H9 (cell line): ENCODE measurements around the gene PHTF2. TPM values are rescaled to one million over a fixed set of nuclear protein-coding genes. Genes with fewer than 3 reads are reported as not detected.

Experiments
- DNase-seq: peaks from one replicate; pipeline ENCODE4 v3.0.0-alpha.2; 2017
- H2AFZ ChIP-seq: one replicate; pipeline ENCODE4 v1.6.1; 2013; ENCODE audit warnings: mild to moderate bottlenecking, low read length, control low read depth, moderate library complexity
- H2AK5ac ChIP-seq: 2 replicates; pipeline ENCODE4 v1.6.1; 2013; ENCODE audit warnings: low read length, control low read depth, mixed read lengths; ENCODE audit not compliant: insufficient read length
- H2BK120ac ChIP-seq: one replicate; pipeline ENCODE4 v1.6.1; 2013; ENCODE audit warnings: low read depth, mild to moderate bottlenecking, low read length, control low read depth, inconsistent platforms; ENCODE audit not compliant: poor library complexity, severe bottlenecking
- H2BK12ac ChIP-seq: 2 replicates; pipeline ENCODE4 v1.6.1; 2013; ENCODE audit warnings: low read length, control low read depth, mixed read lengths, low read depth; ENCODE audit not compliant: insufficient read length
- H2BK15ac ChIP-seq: 2 replicates; pipeline ENCODE4 v1.6.1; 2013; ENCODE audit warnings: low read depth, low read length, control low read depth
- H2BK20ac ChIP-seq: one replicate; pipeline ENCODE4 v1.6.1; 2013; ENCODE audit warnings: low read depth, mild to moderate bottlenecking, low read length, control low read depth, inconsistent platforms; ENCODE audit not compliant: poor library complexity, severe bottlenecking
- H2BK5ac ChIP-seq: 2 replicates; pipeline ENCODE4 v1.6.1; 2013; ENCODE audit warnings: low read length, control low read depth, mixed read lengths; ENCODE audit not compliant: insufficient read length
- H3K14ac ChIP-seq: 2 replicates; pipeline ENCODE4 v1.6.1; 2013; ENCODE audit warnings: low read length, control low read depth; ENCODE audit not compliant: insufficient read depth
- H3K18ac ChIP-seq: 2 replicates; pipeline ENCODE4 v1.6.1; 2013; ENCODE audit warnings: low read depth, mild to moderate bottlenecking, mixed read lengths, low read length, control low read depth; ENCODE audit not compliant: insufficient read length
- H3K23ac ChIP-seq: 2 replicates; pipeline ENCODE4 v1.6.1; 2013; ENCODE audit warnings: low read length, control low read depth, mixed read lengths, low read depth; ENCODE audit not compliant: insufficient read length
- H3K23me2 ChIP-seq: 2 replicates; pipeline ENCODE4 v1.6.1; 2013; ENCODE audit warnings: low read depth, mild to moderate bottlenecking, mixed read lengths, low read length, control low read depth; ENCODE audit not compliant: insufficient read length, poor library complexity, severe bottlenecking
- H3K27ac ChIP-seq: 2 replicates; pipeline ENCODE4 v1.5.1; 2013; ENCODE audit warnings: low read length, control low read depth, mixed read lengths, low read depth; ENCODE audit not compliant: insufficient read length
- H3K27me3 ChIP-seq: 2 replicates; pipeline ENCODE4 v1.6.1; 2013; ENCODE audit warnings: low read length, control low read depth, inconsistent platforms; ENCODE audit not compliant: insufficient read depth
- H3K4ac ChIP-seq: 2 replicates; pipeline ENCODE4 v1.6.1; 2013; ENCODE audit warnings: low read depth, mild to moderate bottlenecking, control low read depth, inconsistent platforms, low read length, moderate library complexity
- H3K4me1 ChIP-seq: 2 replicates; pipeline ENCODE4 v1.6.1; 2013; ENCODE audit warnings: low read length, control low read depth, inconsistent platforms; ENCODE audit not compliant: insufficient read depth
- H3K4me2 ChIP-seq: 2 replicates; pipeline ENCODE4 v1.6.1; 2013; ENCODE audit warnings: low read length, control low read depth, mixed read lengths; ENCODE audit not compliant: insufficient read length, insufficient read depth
- H3K56ac ChIP-seq: 2 replicates; pipeline ENCODE4 v1.6.1; 2013; ENCODE audit warnings: low read depth, mild to moderate bottlenecking, mixed read lengths, low read length, control low read depth; ENCODE audit not compliant: insufficient read length
- H3K79me1 ChIP-seq: 2 replicates; pipeline ENCODE4 v1.6.1; 2013; ENCODE audit warnings: low read depth, mild to moderate bottlenecking, moderate library complexity, low read length, control low read depth, inconsistent platforms; ENCODE audit not compliant: insufficient read depth, poor library complexity, severe bottlenecking
- H3K79me2 ChIP-seq: 2 replicates; pipeline ENCODE4 v1.6.1; 2013; ENCODE audit warnings: low read length, control low read depth, inconsistent platforms; ENCODE audit not compliant: insufficient read depth
- H3K9ac ChIP-seq: 2 replicates; pipeline ENCODE4 v1.6.1; 2013; ENCODE audit warnings: low read length, control low read depth, mixed read lengths; ENCODE audit not compliant: insufficient read length; ENCODE audit errors: extremely low read depth
- H3K9me3 ChIP-seq: one replicate; pipeline ENCODE4 v1.6.1; 2013; ENCODE audit warnings: low read depth, low read length, inconsistent platforms; ENCODE audit not compliant: control insufficient read depth
- H3T11ph ChIP-seq: one replicate; pipeline ENCODE4 v1.6.1; 2013; ENCODE audit warnings: mild to moderate bottlenecking, low read length, control low read depth, inconsistent platforms
- H4K20me1 ChIP-seq: one replicate; pipeline ENCODE4 v1.6.1; 2013; ENCODE audit not compliant: control insufficient read depth, insufficient read length, insufficient read depth
- H4K5ac ChIP-seq: 2 replicates; pipeline ENCODE4 v1.6.1; 2013; ENCODE audit warnings: low read depth, mild to moderate bottlenecking, mixed read lengths, low read length, control low read depth; ENCODE audit not compliant: insufficient read length
- H4K8ac ChIP-seq: replicated peaks from 2 replicates; pipeline ENCODE4 v1.6.1; 2013; ENCODE audit warnings: low read length, control low read depth, mixed read lengths, low read depth; ENCODE audit not compliant: insufficient read length
- H4K91ac ChIP-seq: 2 replicates; pipeline ENCODE4 v1.6.1; 2013; ENCODE audit warnings: low read depth, mild to moderate bottlenecking, moderate library complexity, mixed read lengths, low read length, control low read depth; ENCODE audit not compliant: insufficient read length
- H3K27ac Mint-ChIP-seq, 3 experiments: 2 replicates in 2 of 3; 3 replicates in 1 of 3; pipeline ENCODE4 v1.8.0; 2020 to 2021; ENCODE audit warnings: mixed read lengths in 3 of 3, mild to moderate bottlenecking in 1 of 3, moderate library complexity in 1 of 3
- H3K27me3 Mint-ChIP-seq: 2 replicates; pipeline ENCODE4 v1.8.0; 2021; ENCODE audit warnings: low read depth, mild to moderate bottlenecking, moderate library complexity, mixed read lengths
- H3K36me3 Mint-ChIP-seq, 3 experiments: 2 replicates in 2 of 3; 3 replicates in 1 of 3; pipeline ENCODE4 v1.8.0; 2020 to 2021; ENCODE audit warnings: low read depth in 3 of 3, mixed read lengths in 3 of 3; ENCODE audit not compliant: insufficient read depth in 1 of 3
- H3K4me1 Mint-ChIP-seq, 2 experiments: 2 replicates each; pipeline ENCODE4 v1.8.0; 2020; ENCODE audit warnings: mixed read lengths in 2 of 2
- H3K4me3 Mint-ChIP-seq, 2 experiments: 2 replicates in 1 of 2; 3 replicates in 1 of 2; pipeline ENCODE4 v1.8.0; 2020 to 2021; ENCODE audit warnings: mild to moderate bottlenecking in 2 of 2, mixed read lengths in 2 of 2, moderate library complexity in 1 of 2
- H3K9me3 Mint-ChIP-seq, 2 experiments: 2 replicates in 1 of 2; 3 replicates in 1 of 2; pipeline ENCODE4 v1.8.0; 2020; ENCODE audit warnings: mild to moderate bottlenecking in 2 of 2, mixed read lengths in 2 of 2, moderate library complexity in 1 of 2
- WGBS: extraction: QIAGEN DNeasy Blood & Tissue Kit; methylation state at CpG from one replicate; pipeline ENCODE4 v1.1.7; 2013; ENCODE audit warnings: missing lambda C conversion rate, low lambda C conversion rate, mixed read lengths; ENCODE audit not compliant: insufficient read length; ENCODE audit errors: extremely low coverage; 5-methylcytosine and 5-hydroxymethylcytosine counted together
- long read RNA-seq: library from polyadenylated mRNA; unstranded; transcript quantifications from one replicate; pipeline ENCODE4 v2.0.0, GENCODE V29; 2020
- total RNA-seq: library from RNA; stranded (reverse); gene quantifications from 2 replicates; pipeline ENCODE4 v1.2.1, GENCODE V29; 2021
- TF ChIP-seq, protein P1 (sequence below): fragments of 200-600 bp; sonication (generic); conservative IDR thresholded peaks from 3 replicates; pipeline ENCODE4 v1.8.0; 2021; ENCODE audit warnings: antibody characterized with exemption, mild to moderate bottlenecking

Gene PHTF2
- 16.2 and 17.0 TPM in 2 replicates for total RNA-seq
- long read RNA-seq, full-length matches to known transcripts: 26 of 57 reads
- long read RNA-seq, partial matches to known transcripts: 19 of 57 reads
- long read RNA-seq, other reads (novel, unspliced or antisense): 12 of 57 reads

DNA sequence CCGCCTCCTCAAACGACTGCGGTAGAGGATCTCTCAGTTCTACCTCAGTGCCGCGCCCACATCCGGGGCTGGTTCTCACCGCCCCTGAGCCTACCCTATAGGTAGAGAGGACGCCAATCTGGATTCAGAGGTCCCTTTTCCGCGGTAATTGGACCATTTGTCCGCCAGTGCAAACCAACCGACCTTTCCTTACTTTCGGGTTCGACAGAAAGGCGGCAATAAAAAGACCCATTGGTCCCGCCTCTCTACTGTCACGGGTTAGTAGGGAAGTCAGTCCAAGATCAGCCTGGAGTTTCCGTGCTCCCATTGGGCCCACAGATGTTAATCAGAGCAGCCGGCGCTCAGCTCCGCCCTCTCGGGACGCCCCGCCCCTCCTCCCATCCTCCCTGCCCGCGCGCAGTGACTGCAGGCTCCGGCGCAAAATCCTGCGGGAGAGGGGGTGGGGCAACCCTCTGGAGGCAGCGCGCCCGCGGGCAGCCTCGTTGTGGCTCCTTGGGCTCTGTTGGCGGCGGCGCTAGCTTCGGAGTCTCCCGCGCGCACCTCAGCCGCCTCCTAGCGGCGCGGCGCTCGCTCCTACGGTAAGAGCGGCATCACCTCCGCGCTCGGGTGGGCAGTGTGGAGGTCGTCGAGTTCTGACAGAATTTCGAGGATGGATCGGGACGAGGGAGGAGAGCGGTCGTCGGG, at the start of gene PHTF2, which contains the start of gene TMEM60:
Gene PHTF2 (plus strand): TSS at position 380 of the 684 bp plus-strand sequence.
Gene TMEM60 (minus strand): TSS at position 41 of the 684 bp plus-strand sequence. CDS start 4,061 bp downstream, outside the sequence.
- H2BK15ac ChIP-seq: no peak within 1 kb of the TSS
- no peak within 1 kb of the TSS for H4K5ac ChIP-seq
- H4K8ac ChIP-seq: no peak within 1 kb of the TSS
- no peaks in the 10 kb centered on the region for H3K9me3 ChIP-seq
- no peak within 1 kb of the TSS for H2BK5ac ChIP-seq
- no peak within 1 kb of the TSS for H3K56ac ChIP-seq
- H3K23me2 ChIP-seq: peaks cover 5% of the 10 kb centered on the region
- peak within 1 kb of the TSS; percentile 93 to 95 for H3K4me3 Mint-ChIP-seq
- peaks cover 25 to 26% of the 10 kb centered on the region in 2 experiments for H3K4me1 Mint-ChIP-seq
- H3K27ac Mint-ChIP-seq: peak within 1 kb of the TSS; percentile 97 to 98 (median 98)
- H3K4me2 ChIP-seq: peak within 1 kb of the TSS; percentile 93
- no peak within 1 kb of the TSS for H4K91ac ChIP-seq
- H3K79me1 ChIP-seq: no peaks in the 10 kb centered on the region
- no peak within 1 kb of the TSS for H2AFZ ChIP-seq
- no peaks in the 10 kb centered on the region for H4K20me1 ChIP-seq
- H2BK12ac ChIP-seq: no peak within 1 kb of the TSS
- H3K9me3 Mint-ChIP-seq: no peaks in the 10 kb centered on the region
- WGBS: no CpG with 5 or more reads among the region's 61 CpGs
- no peak within 1 kb of the TSS for H3T11ph ChIP-seq
- no peak within 1 kb of the TSS for H3K27ac ChIP-seq
- peak within 1 kb of the TSS; percentile 80 for H3K9ac ChIP-seq
- H3K27me3 ChIP-seq: no peaks in the 10 kb centered on the region
- peak; percentile 99 for DNase-seq
- no peaks in the 10 kb centered on the region for H3K4me1 ChIP-seq
- H3K79me2 ChIP-seq: peaks cover 9% of the 10 kb centered on the region; the same call in 1 of the 2 replicates
- H2BK20ac ChIP-seq: no peak within 1 kb of the TSS
- H2BK120ac ChIP-seq: no peak within 1 kb of the TSS
- peak within 1 kb of the TSS; percentile 43 for H3K18ac ChIP-seq
- H3K14ac ChIP-seq: peak within 1 kb of the TSS; percentile 74; the same call in 1 of the 2 replicates
- no peak within 1 kb of the TSS for H3K4ac ChIP-seq
- peaks cover 5 to 14% (median 10%) of the 10 kb centered on the region in 3 experiments; a peak in 6 of 7 replicates for H3K36me3 Mint-ChIP-seq
- no peak within 1 kb of the TSS for H3K23ac ChIP-seq
- H3K27me3 Mint-ChIP-seq: no peaks in the 10 kb centered on the region
- TF ChIP-seq, protein P1, sequence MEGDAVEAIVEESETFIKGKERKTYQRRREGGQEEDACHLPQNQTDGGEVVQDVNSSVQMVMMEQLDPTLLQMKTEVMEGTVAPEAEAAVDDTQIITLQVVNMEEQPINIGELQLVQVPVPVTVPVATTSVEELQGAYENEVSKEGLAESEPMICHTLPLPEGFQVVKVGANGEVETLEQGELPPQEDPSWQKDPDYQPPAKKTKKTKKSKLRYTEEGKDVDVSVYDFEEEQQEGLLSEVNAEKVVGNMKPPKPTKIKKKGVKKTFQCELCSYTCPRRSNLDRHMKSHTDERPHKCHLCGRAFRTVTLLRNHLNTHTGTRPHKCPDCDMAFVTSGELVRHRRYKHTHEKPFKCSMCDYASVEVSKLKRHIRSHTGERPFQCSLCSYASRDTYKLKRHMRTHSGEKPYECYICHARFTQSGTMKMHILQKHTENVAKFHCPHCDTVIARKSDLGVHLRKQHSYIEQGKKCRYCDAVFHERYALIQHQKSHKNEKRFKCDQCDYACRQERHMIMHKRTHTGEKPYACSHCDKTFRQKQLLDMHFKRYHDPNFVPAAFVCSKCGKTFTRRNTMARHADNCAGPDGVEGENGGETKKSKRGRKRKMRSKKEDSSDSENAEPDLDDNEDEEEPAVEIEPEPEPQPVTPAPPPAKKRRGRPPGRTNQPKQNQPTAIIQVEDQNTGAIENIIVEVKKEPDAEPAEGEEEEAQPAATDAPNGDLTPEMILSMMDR: peak; percentile 65
- no peak within 1 kb of the TSS for H2AK5ac ChIP-seq
